ENCODE results near the gene CCDC106. TPM values are rescaled to one million over a fixed set of nuclear protein-coding genes. Genes with fewer than 3 reads are reported as not detected.

CCDC106 gene
- total RNA-seq, 1 donor from 2014 or later: 12.2 TPM

DNA sequence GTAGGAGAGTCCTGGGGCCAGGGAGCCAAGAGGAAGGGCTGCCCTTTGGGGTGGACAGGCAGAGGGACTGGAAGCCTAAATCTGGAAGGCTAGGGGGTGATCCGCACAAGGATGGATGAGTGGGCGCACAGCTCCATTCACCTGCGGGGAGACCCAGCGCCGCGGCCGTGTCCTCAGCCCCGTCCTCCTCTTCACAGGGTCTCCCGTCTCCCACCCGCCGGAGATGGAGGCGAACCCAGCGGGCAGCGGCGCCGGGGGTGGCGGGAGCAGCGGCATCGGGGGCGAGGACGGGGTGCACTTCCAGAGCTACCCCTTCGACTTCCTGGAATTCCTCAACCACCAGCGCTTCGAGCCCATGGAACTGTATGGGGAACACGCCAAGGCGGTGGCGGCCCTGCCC, 34.6 kb upstream of the CCDC106 start:
- Histone ChIP-seq H2AFZ (ENCODE audit: low read depth, low read length) (no peak overlapping the region), H3K79me2 (ENCODE audit: insufficient read depth, low read length) (peaks cover 46% of the 10 kb centered on the region), H3K36me3 (ENCODE audit: insufficient read depth, low read length) (peaks cover 6% of the 10 kb centered on the region), H3K4me3 (ENCODE audit: insufficient read depth, low read depth, low read length) (no peak overlapping the region), H3K9ac (ENCODE audit: low read length) (no peak overlapping the region), H3K4me1 (ENCODE audit: insufficient read depth, low read length) (no peaks in the 10 kb centered on the region), H3K27me3 (ENCODE audit: insufficient read depth, low read length) (no peaks in the 10 kb centered on the region), H3K4me2 (ENCODE audit: low read length) (no peak overlapping the region), H3K27ac (ENCODE audit: low read depth, low read length) (no peak overlapping the region), H3K9me3 (ENCODE audit: insufficient read depth, low read depth, low read length) (no peaks in the 10 kb centered on the region), H4K20me1 (ENCODE audit: insufficient read depth, low read length) (peaks cover 52% of the 10 kb centered on the region)
- Mint-ChIP-seq H3K27me3 (ENCODE audit: low read depth, unreplicated experiment) (no peaks in the 10 kb centered on the region), H3K36me3 (ENCODE audit: low read depth, unreplicated experiment) (peaks cover 27% of the 10 kb centered on the region), H3K9me3 (ENCODE audit: unreplicated experiment) (peaks cover 2% of the 10 kb centered on the region), H3K4me1 (ENCODE audit: low read depth, unreplicated experiment) (peaks cover 1% of the 10 kb centered on the region), H3K4me3 (ENCODE audit: unreplicated experiment) (no peak overlapping the region), H3K27ac (ENCODE audit: unreplicated experiment) (no peak overlapping the region)
- no peak for FAIRE-seq
- TF ChIP-seq, protein P1, sequence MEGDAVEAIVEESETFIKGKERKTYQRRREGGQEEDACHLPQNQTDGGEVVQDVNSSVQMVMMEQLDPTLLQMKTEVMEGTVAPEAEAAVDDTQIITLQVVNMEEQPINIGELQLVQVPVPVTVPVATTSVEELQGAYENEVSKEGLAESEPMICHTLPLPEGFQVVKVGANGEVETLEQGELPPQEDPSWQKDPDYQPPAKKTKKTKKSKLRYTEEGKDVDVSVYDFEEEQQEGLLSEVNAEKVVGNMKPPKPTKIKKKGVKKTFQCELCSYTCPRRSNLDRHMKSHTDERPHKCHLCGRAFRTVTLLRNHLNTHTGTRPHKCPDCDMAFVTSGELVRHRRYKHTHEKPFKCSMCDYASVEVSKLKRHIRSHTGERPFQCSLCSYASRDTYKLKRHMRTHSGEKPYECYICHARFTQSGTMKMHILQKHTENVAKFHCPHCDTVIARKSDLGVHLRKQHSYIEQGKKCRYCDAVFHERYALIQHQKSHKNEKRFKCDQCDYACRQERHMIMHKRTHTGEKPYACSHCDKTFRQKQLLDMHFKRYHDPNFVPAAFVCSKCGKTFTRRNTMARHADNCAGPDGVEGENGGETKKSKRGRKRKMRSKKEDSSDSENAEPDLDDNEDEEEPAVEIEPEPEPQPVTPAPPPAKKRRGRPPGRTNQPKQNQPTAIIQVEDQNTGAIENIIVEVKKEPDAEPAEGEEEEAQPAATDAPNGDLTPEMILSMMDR (IDR thresholded peaks at IDR 0.05; ENCODE audit: insufficient read depth, low read depth, low read length): no peak
- TF ChIP-seq EZH2 (IDR thresholded peaks at IDR 0.05; ENCODE audit: insufficient read depth, low read length): no peak
- no peak for DNase-seq (ENCODE audit: low read depth)

- no peak overlapping the region for H3K4me3 ChIP-seq (ENCODE audit: insufficient read depth, low read depth, low read length)
- Mint-ChIP-seq H3K36me3 (ENCODE audit: low read depth, unreplicated experiment) (peaks cover 25% of the 10 kb centered on the region), H3K4me3 (ENCODE audit: unreplicated experiment) (no peak overlapping the region), H3K9me3 (ENCODE audit: unreplicated experiment) (peaks cover 2% of the 10 kb centered on the region), H3K27me3 (ENCODE audit: low read depth, unreplicated experiment) (no peaks in the 10 kb centered on the region), H3K4me1 (ENCODE audit: low read depth, unreplicated experiment) (peaks cover 1% of the 10 kb centered on the region), H3K27ac (ENCODE audit: unreplicated experiment) (no peak overlapping the region)
- H3K36me3 ChIP-seq (ENCODE audit: insufficient read depth, low read length): peaks cover 5% of the 10 kb centered on the region
- no peak overlapping the region for H3K27ac ChIP-seq (ENCODE audit: low read depth, low read length)
- H3K27me3 ChIP-seq (ENCODE audit: insufficient read depth, low read length): no peaks in the 10 kb centered on the region
- H2AFZ ChIP-seq (ENCODE audit: low read depth, low read length): no peak overlapping the region
- H3K4me1 ChIP-seq (ENCODE audit: insufficient read depth, low read length): no peaks in the 10 kb centered on the region
- FAIRE-seq (no peak), DNase-seq (ENCODE audit: low read depth) (no peak)
- peaks cover 39% of the 10 kb centered on the region for H3K79me2 ChIP-seq (ENCODE audit: insufficient read depth, low read length)
- H3K9ac ChIP-seq (ENCODE audit: low read length): no peak overlapping the region
- peaks cover 45% of the 10 kb centered on the region for H4K20me1 ChIP-seq (ENCODE audit: insufficient read depth, low read length)
- H3K4me2 ChIP-seq (ENCODE audit: low read length): no peak overlapping the region
- no peaks in the 10 kb centered on the region for H3K9me3 ChIP-seq (ENCODE audit: insufficient read depth, low read depth, low read length)
- TF ChIP-seq EZH2 (IDR thresholded peaks at IDR 0.05; ENCODE audit: insufficient read depth, low read length): no peak
- TF ChIP-seq, protein P1 (IDR thresholded peaks at IDR 0.05; ENCODE audit: insufficient read depth, low read depth, low read length): no peak
Observed at GRCh38 chr19:55613930-55614710, 33.9 kb upstream of the CCDC106 start.
